SIG-M5 treated with dmso at 0.1 percent for 504 hours (cell line): ENCODE data around the gene ASB1.
"Not testable (repeated sequence)": the region's sequence is repeated elsewhere in the genome, so short reads cannot be mapped to it uniquely, and the experiment has no call there.

Experiments used
- DNase-seq: peaks from one replicate; lab custom pipeline; 2025; ENCODE audit not compliant: unreplicated experiment; lab: John Stamatoyannopoulos, UW

Gene ASB1

GRCh38 chr2:238403632-238404405, 22.9 kb upstream of the ASB1 start:
- DNase-seq, result no peak

GRCh38 chr2:238404406-238405216, 22.1 kb upstream of the ASB1 start:
- DNase-seq, result no peak

- DNase-seq, result not testable (repeated sequence)
Observed at GRCh38 chr2:238405217-238405555, 21.5 kb upstream of the ASB1 start.

GRCh38 chr2:238406221-238406997, 20.3 kb upstream of the ASB1 start:
- DNase-seq, result no peak

GRCh38 chr2:238406998-238407285, 19.8 kb upstream of the ASB1 start:
- DNase-seq, result no peak

- no peak for DNase-seq
Observed at GRCh38 chr2:238407566-238407965, 19.2 kb upstream of the ASB1 start.

GRCh38 chr2:238408615-238409340, 17.9 kb upstream of the ASB1 start:
- DNase-seq, result no peak

- no peak for DNase-seq
Observed at GRCh38 chr2:238409341-238410199, 17.2 kb upstream of the ASB1 start.

- DNase-seq, result no peak
Observed at GRCh38 chr2:238412067-238412767, 14.5 kb upstream of the ASB1 start.

GRCh38 chr2:238413368-238413767, 13.4 kb upstream of the ASB1 start:
- no peak for DNase-seq

GRCh38 chr2:238415036-238415764, 11.5 kb upstream of the ASB1 start:
- DNase-seq, result no peak

GRCh38 chr2:238415893-238416292, 10.8 kb upstream of the ASB1 start:
- no peak for DNase-seq

GRCh38 chr2:238418196-238418998, 8.3 kb upstream of the ASB1 start:
- no peak for DNase-seq

GRCh38 chr2:238418999-238419546, 7.7 kb upstream of the ASB1 start:
- DNase-seq, result no peak

- DNase-seq, result no peak
Observed at GRCh38 chr2:238420442-238420841, 6.3 kb upstream of the ASB1 start.

GRCh38 chr2:238420878-238421694, 5.6 kb upstream of the ASB1 start:
- no peak for DNase-seq

GRCh38 chr2:238421695-238422035, 5.1 kb upstream of the ASB1 start:
- DNase-seq, result no peak
